NT2/D1 (cell line): ENCODE data around the gene SPAG5.

Source experiments
- SUZ12 ChIP-seq: IDR thresholded peaks from 2 replicates; pipeline ENCODE4 v1.6.1; 2011; ENCODE audit not compliant: insufficient read length, insufficient read depth; ENCODE audit errors: extremely low read depth
- YY1 ChIP-seq: IDR thresholded peaks from 2 replicates; pipeline ENCODE4 v1.6.1; 2011; ENCODE audit not compliant: insufficient read length, insufficient read depth

GRCh38 chr17:28613931-28614381, 15.1 kb upstream of the SPAG5 start, which contains the start of gene RSKR:
- no peak for TF ChIP-seq YY1
- no peak for TF ChIP-seq SUZ12
